HG03095 (cell line): ENCODE data around the gene GYPE.
"Not testable (repeated sequence)": the region's sequence is repeated elsewhere in the genome, so short reads cannot be mapped to it uniquely, and the experiment has no call there.

Source experiments
- ATAC-seq: cut with Tn5 transposase; IDR thresholded peaks from one replicate; pipeline ENCODE4 v1.9.1; 2021; ENCODE audit warnings: moderate library complexity; ENCODE audit not compliant: unreplicated experiment

GYPE gene

DNA sequence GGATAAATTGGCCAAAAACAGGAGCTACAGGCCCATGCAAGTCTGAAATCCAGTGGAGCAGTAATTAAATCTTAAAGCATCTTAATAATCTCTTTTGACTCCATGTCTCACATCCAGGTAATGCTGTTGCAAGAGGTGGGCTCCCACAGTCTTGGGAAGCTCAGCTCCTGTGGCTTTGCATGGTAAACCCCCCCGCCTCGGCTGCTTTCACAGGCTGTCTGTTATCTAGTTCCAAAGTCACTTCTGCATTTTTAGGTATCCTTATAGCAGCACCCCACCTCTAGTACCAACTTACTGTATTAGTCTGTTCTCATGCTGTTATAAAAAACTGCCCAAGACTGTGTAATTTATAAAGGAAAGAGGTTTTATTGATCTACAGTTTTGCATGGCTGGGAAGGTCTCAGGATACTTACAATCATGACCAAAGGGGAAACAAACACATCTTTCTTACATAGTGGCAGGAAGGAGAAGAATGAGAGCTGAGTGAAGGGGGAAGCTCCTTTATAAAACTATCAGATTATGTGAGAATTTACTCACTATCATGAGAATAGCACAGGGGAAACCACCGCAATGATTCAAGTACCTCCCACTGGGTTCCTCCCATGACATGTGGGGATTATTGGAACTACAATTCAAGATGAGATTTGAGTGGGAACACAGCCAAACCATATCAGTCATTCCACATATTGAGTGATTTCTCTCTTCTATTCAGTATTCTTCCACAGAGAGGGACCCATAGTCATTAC, 34.7 kb downstream of the GYPE start:
- not testable (repeated sequence) for ATAC-seq

DNA sequence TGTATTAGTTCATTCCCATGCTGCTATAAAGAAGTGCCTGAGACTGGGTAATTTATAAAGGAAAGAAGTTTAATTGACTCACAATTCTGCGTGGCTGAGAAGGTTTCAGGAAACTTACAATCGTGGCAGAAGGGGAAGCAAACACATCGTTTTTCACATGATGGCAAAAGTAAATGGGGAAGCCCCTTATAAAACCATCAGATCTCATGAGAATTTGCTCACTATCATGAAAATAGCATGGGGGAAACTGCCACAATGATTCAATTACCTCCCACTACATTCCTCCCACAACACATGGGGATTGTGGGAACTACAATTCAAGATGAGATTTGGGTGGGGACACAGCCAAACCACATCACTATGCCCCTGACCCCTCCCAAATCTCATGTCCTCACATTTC, 35.4 kb downstream of the GYPE start:
- not testable (repeated sequence) for ATAC-seq

DNA sequence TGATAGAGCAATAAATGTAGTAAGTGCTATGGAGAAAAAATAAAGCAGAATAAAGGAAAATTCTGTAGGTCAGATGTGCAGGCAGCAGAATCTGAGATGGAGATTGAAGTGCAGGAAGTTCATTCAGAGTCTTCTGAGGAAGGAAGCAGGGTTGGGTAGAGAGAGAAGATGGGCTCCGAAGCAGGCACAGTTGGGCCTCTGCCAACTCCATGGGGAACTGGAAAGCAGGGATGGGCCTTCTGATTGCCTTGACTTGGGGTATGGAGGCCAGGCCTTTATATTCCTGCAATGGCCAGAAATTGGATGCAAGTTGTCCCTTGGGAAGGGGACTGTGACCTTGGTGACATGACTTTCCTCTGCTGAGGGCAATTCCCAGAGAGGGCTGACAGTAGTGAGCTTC, 42.6 kb downstream of the GYPE start:
- ATAC-seq, result not testable (repeated sequence)

DNA sequence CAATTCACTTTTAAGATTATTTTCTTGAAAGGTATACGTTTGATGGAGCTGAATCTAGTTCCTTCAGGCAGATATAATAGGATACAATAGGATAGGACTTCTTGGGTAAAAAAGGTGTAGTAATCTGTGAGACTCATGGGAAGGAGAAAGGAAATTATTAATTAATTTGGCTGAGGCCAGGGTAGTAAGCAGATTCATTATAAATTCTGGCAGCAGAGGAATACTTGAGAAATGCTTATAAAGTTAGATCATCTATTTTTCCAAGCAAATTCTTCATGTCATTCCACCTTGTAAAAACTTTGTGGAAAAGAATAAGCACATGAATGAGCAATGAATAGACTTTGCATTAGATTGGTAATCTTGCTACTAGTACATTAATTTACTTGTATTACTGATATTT, 46.9 kb downstream of the GYPE start:
- ATAC-seq, result no peak

DNA sequence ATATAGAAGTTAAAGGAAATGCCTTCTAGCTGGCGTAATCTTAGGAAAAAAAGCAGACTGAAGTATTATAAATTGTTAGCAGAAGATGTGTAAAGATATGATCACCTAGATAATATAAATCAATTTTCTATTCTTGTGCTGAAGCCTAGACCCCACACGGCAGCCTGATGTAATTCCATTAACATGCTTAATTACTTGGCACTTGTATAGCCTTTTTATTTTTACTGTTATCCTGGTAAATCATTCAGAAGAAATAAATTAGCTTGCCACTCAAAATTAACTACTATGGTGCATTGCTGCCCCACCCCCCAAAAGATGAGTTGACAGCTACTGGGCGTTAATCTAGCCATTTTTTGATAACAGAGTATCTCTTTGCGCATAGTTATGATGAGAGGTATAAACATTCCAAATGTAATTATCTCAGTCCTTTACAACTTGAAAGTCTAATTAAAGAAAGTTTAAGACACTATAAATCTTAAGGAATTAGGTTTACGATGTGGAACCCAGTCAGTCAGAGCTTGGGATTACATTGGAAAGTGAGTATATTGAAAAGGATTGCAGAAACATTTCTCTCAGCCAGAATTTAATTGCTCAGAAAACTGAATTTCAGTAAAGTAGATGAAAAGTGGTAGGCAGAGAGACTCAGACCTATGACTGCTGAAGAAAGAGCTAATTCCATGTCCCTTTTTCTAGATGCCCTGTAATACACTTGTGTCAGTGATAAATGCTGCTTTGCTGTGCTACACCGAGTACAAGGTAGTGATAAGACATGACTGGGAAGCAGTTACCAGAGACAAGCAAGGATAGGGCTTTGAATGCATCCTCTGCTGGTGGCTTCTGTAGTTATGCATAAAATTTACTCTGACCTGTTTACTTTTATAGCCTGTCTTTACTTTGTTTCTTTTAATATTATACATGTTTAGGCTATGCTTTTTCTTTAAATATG, 47.7 kb downstream of the GYPE start:
- ATAC-seq, result not testable (repeated sequence)

DNA sequence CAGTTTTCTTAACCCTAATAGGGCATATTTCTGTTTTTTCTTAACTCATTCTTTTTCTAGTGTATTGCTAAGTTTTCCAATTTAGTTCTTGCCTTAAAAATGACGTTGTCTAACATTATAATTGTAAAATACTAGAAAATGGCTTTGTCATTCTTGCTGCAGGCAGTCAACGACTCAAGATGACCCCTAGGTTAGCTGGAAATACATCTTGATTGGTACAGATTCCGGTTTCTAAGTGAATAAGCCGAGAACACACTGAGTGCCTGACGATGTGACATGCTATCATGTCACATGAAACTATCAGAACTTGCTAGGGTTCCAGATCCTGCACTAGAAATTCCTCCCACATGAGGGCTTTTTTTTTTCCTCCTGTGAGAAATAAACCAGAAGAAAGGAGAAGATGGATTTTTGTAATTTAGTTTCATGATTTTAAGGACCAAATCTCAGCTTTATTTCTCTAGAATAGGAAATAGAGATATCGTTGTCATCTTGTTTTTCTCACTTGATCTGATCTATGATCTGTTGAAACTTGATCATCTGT, 49.3 kb downstream of the GYPE start:
- ATAC-seq, result not testable (repeated sequence)

DNA sequence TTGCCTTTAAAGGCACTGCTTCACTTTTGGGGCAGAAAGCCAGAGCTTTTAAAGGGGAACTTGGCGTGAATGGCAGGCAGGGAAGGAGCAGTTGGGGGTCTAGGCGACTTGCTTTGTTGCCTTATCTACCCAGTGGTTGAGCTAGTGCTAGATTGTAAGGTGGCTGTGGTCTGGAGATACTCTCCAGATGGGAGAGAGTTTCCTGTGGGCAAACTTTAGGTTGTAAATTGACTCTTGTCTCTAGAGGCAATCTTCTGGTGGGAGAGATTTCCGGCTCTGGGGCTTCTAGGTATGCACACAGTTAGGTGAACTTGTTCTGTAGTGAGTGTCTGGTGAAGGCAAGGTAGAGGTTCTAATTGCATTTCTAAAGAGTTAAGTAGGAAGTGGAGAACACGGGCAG, 50.7 kb downstream of the GYPE start:
- not testable (repeated sequence) for ATAC-seq

DNA sequence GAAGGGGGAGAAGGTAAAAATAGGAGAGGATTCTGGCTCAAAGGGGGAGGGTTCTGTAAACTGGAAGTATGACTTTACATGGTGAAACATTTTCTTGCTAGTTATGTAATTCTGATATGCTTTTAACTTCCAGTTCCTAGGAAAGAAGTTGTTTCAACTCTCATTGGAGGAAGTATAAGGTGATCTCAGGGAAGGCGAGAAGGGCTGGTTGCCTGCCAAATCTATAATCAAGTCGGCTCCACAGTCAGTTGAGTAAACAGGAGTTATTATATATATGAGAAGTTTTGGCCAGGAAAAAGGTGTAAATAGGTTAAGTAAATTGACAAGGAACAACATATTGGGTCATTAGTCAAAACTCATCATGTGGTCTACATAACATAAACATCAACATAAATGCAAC, 56.1 kb downstream of the GYPE start:
- not testable (repeated sequence) for ATAC-seq

DNA sequence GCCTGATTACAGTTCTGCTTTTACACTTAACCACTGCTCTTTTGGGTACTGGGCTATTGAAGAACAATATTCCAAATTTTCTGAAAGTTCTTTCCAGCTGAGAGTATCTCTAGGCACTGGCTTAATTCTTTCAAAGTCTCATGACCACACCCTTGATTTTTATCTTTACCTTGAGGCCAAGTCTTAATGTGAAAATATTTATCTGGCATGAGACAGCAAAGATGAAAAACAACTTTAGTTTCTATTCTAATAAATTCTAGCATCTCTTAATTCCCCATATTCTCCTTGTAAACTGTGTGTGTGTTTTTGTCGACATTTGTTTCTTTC, 61.9 kb downstream of the GYPE start:
- ATAC-seq, result not testable (repeated sequence)

DNA sequence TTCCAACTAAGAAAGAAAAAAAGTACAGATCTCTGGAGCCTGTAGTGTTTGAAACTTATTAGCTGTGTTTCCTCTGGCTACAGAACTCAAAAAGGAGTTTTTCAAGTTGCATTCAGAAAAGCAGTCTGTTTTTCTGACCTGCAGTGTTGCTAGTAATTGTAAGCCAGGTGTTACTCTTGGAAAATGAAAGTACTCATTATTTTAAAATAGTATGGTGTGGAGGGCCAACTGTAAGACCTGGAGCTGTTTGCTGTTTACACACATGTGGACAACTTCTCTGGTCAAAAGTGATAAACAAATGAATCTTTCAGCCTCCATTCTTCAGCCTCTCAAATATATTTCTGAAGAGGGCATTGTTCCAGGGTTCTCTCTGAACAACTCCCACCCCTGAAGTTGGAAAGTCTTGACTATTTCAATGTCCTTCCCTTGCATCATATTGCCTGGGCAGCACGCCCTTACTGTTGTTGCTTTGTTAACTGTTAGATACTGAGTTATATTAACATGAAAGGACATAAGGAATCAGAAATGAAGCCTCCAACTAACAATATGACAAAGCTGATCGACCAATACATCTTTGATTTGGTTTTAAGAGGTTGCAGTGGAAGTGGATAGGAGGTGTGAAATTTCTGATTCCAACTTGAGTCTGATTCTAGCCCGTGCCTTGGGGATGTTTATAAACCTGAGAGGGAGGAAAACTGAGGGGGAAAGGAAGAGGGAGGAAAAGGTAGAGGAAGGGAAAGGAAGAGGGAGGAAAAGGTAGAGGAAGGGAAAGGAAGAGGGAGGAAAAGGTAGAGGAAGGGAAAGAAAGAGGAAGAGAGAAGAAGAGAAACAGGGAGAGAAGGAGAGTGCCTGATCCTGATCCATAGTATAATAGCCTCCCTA, 62.5 kb downstream of the GYPE start:
- ATAC-seq, result not testable (repeated sequence)

DNA sequence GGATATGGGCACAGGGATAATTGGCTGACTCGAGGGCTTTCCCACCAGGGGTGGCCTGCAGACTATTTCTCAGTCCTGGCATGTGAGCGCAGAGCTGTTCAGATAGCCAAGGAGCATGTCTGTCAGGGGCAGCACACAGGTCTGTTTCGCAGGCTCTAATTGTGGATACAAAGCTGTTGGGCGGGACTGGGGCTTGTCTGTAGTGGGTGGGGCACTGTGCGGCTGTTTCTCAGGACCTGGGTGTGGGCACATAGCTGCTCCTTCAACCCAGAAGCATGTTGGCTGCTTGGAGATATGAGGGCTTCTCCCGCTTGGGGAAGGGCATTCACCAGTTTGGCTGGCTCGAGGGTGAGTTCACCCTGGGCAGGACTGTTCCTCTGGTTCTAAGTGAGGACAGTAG, 65.9 kb downstream of the GYPE start:
- not testable (repeated sequence) for ATAC-seq

DNA sequence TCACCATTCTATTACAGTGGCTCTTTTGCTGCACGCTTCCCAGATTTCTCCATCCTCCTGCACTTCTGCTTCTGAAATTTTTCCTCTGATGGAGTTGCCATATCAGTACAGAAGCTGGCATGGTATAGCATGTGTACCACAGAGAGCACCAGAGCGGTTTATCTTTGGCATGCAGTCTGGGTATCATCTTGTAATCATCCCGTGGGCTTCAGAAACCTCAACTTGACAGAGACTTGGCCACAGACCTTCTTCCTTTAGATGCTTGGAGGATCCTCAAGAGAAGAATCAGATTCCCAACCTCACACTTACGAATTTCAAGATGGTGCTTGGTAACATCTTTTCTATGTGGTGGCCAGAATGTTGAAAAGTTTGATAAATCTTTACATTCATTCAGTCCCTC, 71.2 kb downstream of the GYPE start:
- ATAC-seq, result not testable (repeated sequence)

DNA sequence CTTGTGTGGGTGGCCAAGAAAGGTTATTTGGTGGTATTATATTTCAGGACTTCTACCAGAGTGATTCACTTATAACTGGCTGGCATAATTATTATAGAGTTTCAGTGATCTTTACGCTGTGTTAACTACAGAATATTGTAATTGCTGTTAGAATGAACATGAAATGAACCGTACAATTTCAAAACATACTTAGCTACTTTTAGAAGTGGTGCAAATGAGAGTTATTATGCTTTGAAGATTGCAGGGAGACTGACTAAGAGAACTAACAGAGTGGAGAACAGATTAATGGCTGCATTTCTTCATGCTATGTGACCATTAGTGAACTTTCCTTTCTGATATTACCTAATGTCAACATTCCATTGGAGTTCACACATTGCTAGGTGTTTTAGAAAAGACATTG, 71.7 kb downstream of the GYPE start:
- ATAC-seq, result not testable (repeated sequence)

DNA sequence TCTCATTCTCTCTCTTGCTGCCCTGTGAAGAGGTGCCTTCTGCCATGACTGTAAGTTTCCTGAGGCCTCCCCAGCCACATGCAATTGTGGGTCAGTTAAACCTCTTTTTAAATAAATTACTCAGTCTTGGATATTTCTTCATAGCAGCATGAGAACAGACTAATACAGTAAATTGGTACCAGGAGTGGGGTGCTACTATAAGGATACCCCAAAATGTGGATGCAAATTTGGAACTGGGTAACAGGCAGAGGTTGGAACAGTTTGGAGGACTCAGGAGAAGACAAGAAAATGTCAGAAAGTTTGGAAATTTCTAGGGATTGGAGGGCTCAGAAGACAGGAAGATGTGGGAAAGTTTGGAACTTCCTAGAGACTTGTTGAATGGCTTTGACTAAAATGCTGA, 74.8 kb downstream of the GYPE start:
- ATAC-seq, result not testable (repeated sequence)

DNA sequence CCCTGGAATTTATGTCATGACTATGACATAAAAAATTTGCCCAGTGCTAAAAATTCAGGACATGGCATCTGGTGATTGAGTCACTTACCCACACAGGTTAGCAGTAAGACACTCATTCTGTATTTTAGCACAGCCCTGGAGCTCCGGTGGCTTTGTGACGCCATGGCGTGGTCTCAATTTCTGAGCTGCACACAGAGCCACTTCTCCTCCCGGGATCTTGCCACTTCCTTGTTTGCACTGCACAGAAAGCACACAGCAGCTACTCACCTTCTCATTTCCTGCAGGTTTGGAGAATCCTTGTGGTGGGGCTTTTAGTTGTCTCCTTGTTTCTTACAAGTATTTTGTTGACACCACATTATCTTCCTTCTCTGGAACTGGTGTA, 76.1 kb downstream of the GYPE start:
- not testable (repeated sequence) for ATAC-seq
